Measurements from ENCODE around the gene STK35. TPM values are rescaled to one million over a fixed set of nuclear protein-coding genes. Genes with fewer than 3 reads are reported as not detected.

STK35 gene
- total and polyA plus RNA-seq, 7 donors: 2.5 to 8.3 (median 4.8) TPM

GRCh38 chr20:2054911-2055310 lies 46.7 kb upstream of the STK35 start:
- no peak overlapping the region for H3K27ac ChIP-seq
- H3K27me3 ChIP-seq (ENCODE audit: insufficient read depth in 3 of 3, low read length in 2 of 3): peaks cover 0 to 3% (median 0%) of the 10 kb centered on the region in 3 donors
- H3K36me3 ChIP-seq (ENCODE audit: insufficient read depth in 1 of 2, low read depth in 1 of 2): no peaks in the 10 kb centered on the region
- H3K4me1 ChIP-seq: no peaks in the 10 kb centered on the region
- no peak for TF ChIP-seq CTCF (IDR thresholded peaks at IDR 0.05)
- ATAC-seq: no peak
- no peak for DNase-seq
- intact Hi-C loops (cut with DNase I): no loop called here
- H3K4me3 ChIP-seq: no peak overlapping the region
- H3K9me3 ChIP-seq: peaks cover 5% of the 10 kb centered on the region

- no peak for ATAC-seq
- intact Hi-C loops (cut with DNase I): no loop called here
- 57 to 71% (median 63%) methylated on average over 2 of the region's 2 CpGs for WGBS, 3 donors
These were observed 42.2 kb upstream of the STK35 start for GRCh38 chr20:2059411-2059810.

GRCh38 chr20:2065099-2065498 lies 36.5 kb upstream of the STK35 start:
- H3K4me3 ChIP-seq: no peak overlapping the region
- no peaks in the 10 kb centered on the region for H3K36me3 ChIP-seq (ENCODE audit: insufficient read depth in 1 of 2, low read depth in 1 of 2)
- no peak for DNase-seq
- intact Hi-C loops (cut with DNase I): no loop called here
- peaks cover 0 to 22% (median 0%) of the 10 kb centered on the region in 3 donors for H3K27me3 ChIP-seq (ENCODE audit: insufficient read depth in 3 of 3, low read length in 2 of 3)
- WGBS, 3 donors: 49 to 58% (median 50%) methylated on average over 3 of the region's 3 CpGs
- no peaks in the 10 kb centered on the region for H3K4me1 ChIP-seq
- TF ChIP-seq CTCF (IDR thresholded peaks at IDR 0.05): no peak
- ATAC-seq: no peak
- no peak overlapping the region for H3K27ac ChIP-seq
- H3K9me3 ChIP-seq: no peaks in the 10 kb centered on the region

More at GRCh38 chr20:2059411-2059810, 42.2 kb upstream of the STK35 start:
- no peak overlapping the region for H3K27ac ChIP-seq
- no peak overlapping the region for H3K4me3 ChIP-seq
- no peaks in the 10 kb centered on the region for H3K36me3 ChIP-seq (ENCODE audit: insufficient read depth in 1 of 2, low read depth in 1 of 2)
- no peak for DNase-seq
- TF ChIP-seq CTCF (IDR thresholded peaks at IDR 0.05): no peak
- H3K9me3 ChIP-seq: no peaks in the 10 kb centered on the region
- peaks cover 0 to 2% (median 0%) of the 10 kb centered on the region in 3 donors for H3K27me3 ChIP-seq (ENCODE audit: insufficient read depth in 3 of 3, low read length in 2 of 3)
- no peaks in the 10 kb centered on the region for H3K4me1 ChIP-seq

GRCh38 chr20:2066461-2067122 lies 35.0 kb upstream of the STK35 start:
- ATAC-seq: no peak
- Histone ChIP-seq H3K9me3 (no peaks in the 10 kb centered on the region), H3K27me3 (ENCODE audit: insufficient read depth in 3 of 3, low read length in 2 of 3) (peaks cover 0 to 26% (median 0%) of the 10 kb centered on the region in 3 donors), H3K27ac (no peak overlapping the region), H3K4me3 (no peak overlapping the region), H3K36me3 (ENCODE audit: insufficient read depth in 1 of 2, low read depth in 1 of 2) (no peaks in the 10 kb centered on the region), H3K4me1 (no peaks in the 10 kb centered on the region)
- no peak for DNase-seq
- WGBS, 3 donors: 66 to 75% (median 67%) methylated on average over 2 of the region's 2 CpGs
- intact Hi-C loops (cut with DNase I): no loop called here
- no peak for TF ChIP-seq CTCF (IDR thresholded peaks at IDR 0.05)

Data from psoas muscle (tissue), 8 donors.